Mucosa of gallbladder (tissue), 1 donor: ENCODE results near the gene PIEZO2. TPM values are rescaled to one million over a fixed set of nuclear protein-coding genes. Genes with fewer than 3 reads are reported as not detected.

Source experiments
- DNase-seq: peaks from one replicate; pipeline ENCODE4 v3.0.0-alpha.2; 2020; ENCODE audit warnings: low spot score
- total RNA-seq: library from RNA; stranded (reverse); gene quantifications from one replicate; pipeline ENCODE4 v1.2.1, GENCODE V29; 2021
- donor health status: DM: no; HTN: no; CAD: no.

The PIEZO2 gene
- total RNA-seq, 1 donor from 2014 or later = 1.5 TPM

DNA sequence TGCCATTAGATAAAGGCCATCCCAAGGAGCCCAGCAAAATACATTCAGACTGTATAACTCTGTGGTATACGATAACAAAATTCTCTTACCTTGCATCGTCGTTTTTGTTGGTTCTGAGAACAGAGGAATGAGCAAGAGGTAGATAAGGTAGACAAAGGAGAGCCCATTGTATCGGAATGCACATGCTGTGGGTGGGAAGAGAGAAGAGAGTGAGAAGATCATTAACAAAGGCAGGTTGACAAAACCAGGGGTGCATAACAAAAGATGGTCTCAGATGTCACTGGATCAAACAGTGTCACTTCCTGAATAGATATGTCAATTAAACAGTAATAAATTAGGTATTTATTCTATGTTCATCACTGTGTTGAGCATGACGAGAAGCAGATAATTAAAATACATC is 83.3 kb downstream of the PIEZO2 start:
- no peak for DNase-seq

DNA sequence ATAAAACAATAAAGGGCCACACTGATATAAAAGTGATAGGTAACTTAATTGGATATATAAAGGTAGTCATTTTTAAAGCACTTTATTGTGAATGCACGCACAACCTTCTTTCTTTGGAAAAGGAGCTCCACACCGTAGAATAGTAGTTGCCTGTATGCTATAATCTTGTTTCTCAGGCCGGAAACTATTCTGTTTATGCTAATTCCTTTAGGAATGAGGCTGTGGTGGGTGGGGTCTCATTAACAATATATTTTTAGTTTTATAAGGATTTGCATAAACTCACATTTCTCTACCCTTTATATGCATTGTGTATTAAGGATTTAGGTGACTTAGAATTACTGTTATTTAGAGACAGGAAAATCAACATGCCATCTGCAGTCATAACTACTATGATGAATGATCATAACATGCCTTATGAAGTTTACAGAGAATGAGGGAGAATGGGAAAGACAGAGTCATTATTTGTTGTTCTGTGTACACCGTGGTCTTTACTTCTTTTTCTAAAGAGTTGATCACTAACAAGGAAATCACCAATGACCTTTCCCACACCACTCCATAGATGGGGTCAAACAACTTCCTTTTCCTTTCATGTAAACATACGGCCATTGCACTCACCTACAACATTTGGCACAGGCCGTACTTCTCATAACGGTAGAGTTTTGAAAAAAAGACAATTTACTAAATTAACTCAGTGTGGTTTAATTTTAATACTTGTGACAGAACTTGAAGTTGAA is 84.5 kb downstream of the PIEZO2 start:
- no peak for DNase-seq

GRCh38 chr18:11064106-11064505 is 85.3 kb downstream of the PIEZO2 start:
- DNase-seq = no peak

GRCh38 chr18:11055721-11056120 is 93.6 kb downstream of the PIEZO2 start:
- no peak for DNase-seq

- no peak for DNase-seq
These were observed 94.9 kb downstream of the PIEZO2 start for GRCh38 chr18:11054497-11054896.

DNA sequence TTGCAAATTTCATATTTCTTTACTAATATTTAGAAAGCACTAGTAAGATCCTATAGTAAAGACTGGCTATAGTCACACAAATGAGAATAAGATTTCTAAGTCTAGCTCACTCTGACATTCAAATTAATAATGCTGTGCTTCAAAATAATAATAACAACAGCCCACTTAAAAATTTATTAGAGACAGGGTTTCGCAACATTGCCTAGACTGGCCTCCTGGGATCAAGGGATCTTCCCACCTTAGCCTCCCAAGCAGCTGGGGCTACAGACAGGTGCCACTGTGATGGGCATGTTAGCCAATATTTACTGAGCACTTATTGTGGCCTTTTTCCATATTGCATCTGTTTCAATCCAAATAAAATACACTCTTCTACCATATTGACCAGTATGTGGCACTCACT is 96.1 kb downstream of the PIEZO2 start:
- no peak for DNase-seq

DNA sequence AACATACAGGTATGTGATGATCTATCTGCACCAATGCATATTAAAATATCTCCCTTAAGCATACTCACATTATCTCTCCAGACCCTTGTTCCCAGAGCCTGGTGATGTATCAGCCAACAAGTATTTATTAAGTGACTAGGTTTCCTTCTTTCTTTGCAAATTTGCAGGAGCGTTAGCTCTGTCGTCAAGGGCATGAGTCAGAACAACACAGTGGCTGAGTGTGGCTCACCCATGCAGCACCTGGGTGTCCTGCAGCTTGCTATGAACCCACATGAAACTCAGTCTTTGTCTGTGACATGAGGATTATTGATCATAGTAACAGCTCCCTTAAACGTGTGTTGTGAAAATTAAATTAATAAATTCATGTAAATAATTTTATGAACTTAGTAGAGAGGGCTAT is 96.6 kb downstream of the PIEZO2 start:
- no peak for DNase-seq

GRCh38 chr18:11051462-11051861 is 97.9 kb downstream of the PIEZO2 start:
- DNase-seq = no peak

DNA sequence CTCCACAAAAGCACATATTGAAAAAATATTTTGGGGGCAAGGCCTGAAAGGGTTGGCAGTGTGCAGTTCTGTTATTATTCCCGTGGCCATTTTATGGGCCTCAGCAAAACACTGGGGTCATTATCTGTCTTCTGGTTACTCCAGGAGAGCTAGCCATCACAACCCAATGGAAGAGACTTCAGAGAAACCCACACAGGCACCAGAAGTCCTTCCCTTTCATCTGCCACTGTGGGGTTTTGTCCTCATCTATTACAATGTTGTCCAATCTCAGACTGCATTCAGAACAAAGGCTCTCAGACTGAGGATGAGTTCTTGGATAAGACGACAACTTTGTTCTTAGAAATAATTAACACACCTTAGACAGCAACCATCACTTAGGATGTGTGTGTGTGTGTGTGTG is 98.4 kb downstream of the PIEZO2 start:
- DNase-seq = no peak

GRCh38 chr18:11047817-11048216 is 101.6 kb downstream of the PIEZO2 start:
- DNase-seq = no peak

GRCh38 chr18:11047156-11047555 is 102.2 kb downstream of the PIEZO2 start:
- no peak for DNase-seq

- no peak for DNase-seq
These were observed 103.2 kb downstream of the PIEZO2 start for GRCh38 chr18:11046140-11046539.

- DNase-seq = no peak
These were observed 105.7 kb downstream of the PIEZO2 start for GRCh38 chr18:11043694-11044093.

DNA sequence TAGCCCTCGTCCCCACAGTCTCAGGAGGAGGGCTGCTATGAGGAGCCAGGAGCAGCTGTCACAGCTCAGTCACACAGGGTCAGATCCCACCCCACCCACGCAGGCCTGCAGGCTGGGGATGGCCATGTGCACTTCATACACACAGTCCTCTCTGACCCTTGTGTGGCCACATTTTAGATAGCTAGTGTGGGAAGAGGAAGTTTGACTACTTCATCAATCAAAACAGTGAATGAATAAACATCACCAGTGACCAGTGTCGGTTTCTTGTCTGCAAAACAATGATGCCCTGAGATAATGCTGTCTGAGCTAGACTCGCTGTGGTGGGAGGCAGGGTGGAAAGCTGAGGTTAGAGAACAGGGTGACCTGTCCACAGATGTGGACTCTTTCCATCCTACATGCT is 107.1 kb downstream of the PIEZO2 start:
- DNase-seq = no peak

GRCh38 chr18:11040823-11041656 is 108.3 kb downstream of the PIEZO2 start:
- peak; percentile 60 for DNase-seq

DNA sequence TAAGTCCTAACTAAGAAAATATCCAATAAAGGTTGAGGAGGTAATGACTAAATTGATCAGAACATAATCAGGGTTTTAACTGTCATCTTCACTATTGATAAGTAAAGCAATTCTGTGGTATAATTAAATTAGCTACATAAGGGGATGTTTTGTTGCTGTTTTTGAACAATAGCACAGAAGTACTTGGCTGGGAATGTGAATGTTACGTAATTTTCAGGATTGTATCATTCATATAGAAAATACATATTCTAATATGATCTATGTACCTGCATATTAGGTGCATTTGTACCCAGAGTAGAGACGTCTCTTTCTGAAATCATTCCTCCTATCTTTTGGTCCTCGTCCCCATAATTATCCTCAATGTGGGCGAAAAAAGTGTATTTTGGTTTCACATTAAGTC is 109.0 kb downstream of the PIEZO2 start:
- no peak for DNase-seq

DNA sequence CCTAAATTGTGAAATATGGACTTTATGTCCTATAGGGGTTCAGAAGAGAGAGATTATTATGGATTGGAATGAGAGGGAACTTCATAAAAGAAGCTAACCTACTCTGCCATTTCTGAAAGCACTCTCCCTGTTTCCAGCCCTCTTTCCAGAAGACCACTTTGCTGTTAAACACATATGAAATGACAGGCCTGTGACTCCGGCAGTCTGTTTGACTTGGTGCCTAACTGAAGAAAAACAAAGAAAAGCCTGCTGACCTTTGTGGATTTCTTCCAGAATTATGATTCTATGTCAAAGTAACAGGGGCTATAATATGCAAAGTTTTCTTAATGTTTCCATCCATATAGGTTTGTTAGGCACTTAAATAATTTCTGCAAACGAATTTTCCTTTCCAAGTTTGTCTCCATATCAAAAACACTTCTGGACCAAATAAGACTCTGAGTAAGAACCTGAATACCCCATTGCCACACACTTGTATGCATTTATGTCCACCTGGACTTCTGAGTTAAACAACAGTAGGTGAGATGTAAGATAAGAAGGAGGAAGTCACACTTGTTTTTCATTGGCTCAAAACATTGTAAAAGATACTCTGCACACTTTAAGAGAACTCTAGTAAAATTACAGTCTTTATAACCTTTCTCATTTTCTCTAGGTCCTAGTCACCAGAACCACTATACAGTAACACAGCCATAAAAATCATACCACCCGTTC is 111.7 kb downstream of the PIEZO2 start:
- no peak for DNase-seq

DNA sequence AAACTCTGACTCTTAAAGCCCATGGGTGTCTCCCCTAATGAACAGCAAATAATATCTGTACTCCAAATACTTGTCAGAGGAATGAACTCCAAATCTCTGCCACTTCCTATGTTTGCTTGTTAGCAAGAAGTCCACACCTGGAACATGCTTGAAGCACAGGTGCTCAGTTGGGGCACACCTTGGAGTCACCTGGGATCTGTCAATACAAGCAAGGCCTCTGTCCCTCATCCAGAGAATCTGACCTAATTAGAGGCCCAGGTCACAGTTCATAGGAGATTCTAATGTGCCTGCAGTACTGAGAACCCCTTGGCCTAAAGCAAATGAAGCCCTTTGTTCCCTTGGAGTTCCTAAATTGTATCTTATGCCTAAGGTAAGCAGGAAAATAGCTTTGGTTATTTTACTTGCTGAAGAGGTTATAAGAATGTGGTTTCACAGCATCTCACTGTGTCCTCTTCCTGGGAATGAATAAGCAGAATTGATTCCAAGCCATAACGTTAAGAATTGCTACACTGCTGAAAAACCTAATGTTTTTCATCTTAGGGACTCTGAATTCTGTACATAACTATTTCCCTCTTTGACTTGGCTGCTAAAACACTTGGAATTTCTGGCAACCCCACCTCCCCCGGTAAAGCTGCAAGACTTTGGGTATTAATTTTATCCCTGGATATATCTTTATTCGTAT is 113.4 kb downstream of the PIEZO2 start:
- no peak for DNase-seq

DNA sequence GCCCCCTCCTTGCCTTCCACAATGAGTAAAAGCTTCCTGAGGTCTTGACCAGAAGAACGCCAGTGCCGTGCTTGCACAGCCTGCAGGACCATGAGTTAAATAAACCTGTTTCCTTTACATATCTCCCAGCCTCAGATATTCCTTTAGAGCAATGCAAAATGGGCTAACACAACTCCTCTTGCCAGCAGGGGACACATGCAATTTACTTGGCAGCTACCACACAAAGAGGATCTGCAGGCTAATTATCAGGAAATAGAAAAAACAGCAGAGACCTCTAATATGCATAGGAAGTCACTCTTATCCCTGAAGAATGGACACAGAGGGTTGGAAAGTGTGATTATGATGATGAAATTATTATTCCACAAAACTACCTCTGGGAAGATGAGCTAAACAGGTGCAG is 114.0 kb downstream of the PIEZO2 start:
- no peak for DNase-seq

GRCh38 chr18:11034884-11035283 is 114.5 kb downstream of the PIEZO2 start:
- no peak for DNase-seq

DNA sequence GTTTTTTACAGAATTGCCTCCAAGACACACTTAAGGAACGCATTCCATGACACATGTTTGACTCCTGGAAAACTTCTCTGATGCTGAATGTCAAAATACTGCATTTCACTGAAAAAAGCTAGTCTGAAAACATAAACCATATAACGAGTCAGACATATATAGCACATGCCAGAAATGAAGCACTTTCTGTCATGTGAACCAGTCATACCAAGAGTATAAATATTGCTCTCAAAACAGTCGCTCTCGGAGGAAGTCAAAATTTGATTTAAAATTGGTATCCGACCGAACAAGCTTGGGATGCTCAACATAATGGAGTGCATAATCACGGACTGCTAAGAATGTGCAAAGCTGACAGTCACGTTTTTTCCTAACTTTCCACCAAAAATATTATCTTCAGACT is 115.9 kb downstream of the PIEZO2 start:
- no peak for DNase-seq

DNA sequence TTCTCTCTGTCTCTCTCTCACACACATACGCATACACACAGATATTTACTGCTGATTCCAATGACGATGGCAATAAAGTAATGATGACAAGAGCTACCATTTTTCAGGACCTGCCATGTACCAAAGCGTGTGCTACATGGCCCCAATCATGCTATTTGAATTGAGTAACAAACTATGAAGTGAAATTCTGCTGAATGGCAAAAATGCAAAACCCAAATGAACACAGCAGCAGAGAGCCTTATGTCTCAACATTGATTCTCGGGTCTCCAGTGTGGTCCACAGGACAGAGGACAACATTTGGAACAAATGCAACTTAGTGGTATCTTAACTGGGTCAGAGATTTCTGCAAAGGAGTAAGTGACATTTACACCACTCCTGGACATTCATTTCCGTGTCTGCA is 117.4 kb downstream of the PIEZO2 start:
- no peak for DNase-seq
